Loucy (cell line): ENCODE results near the gene B9D2.

ENCODE experiments used
- H2AFZ ChIP-seq: fragments of 200-600 bp; sonication (generic); 2 replicates; pipeline ENCODE4 v1.6.0; 2016; ENCODE audit warnings: antibody characterized with exemption, mild to moderate bottlenecking, low read length, moderate library complexity
- H3F3A ChIP-seq: fragments of 200-600 bp; 2 replicates; pipeline ENCODE4 v1.6.0; 2016; ENCODE audit warnings: antibody characterized with exemption, low read depth, mild to moderate bottlenecking
- H3K27me3 ChIP-seq: fragments of 200-600 bp; sonication (generic); 2 replicates; pipeline ENCODE4 v1.6.1; 2014; ENCODE audit warnings: low read length, mild to moderate bottlenecking; ENCODE audit not compliant: insufficient read depth, poor library complexity, severe bottlenecking
- H3K36me3 ChIP-seq: fragments of 200-600 bp; sonication (generic); 2 replicates; pipeline ENCODE4 v1.6.1; 2016; ENCODE audit warnings: low read length; ENCODE audit not compliant: insufficient read depth
- H3K4me1 ChIP-seq: fragments of 200-600 bp; sonication (generic); 2 replicates; pipeline ENCODE4 v1.5.1; 2014; ENCODE audit warnings: low read length, mild to moderate bottlenecking; ENCODE audit not compliant: insufficient read depth, poor library complexity, severe bottlenecking
- H3K4me2 ChIP-seq: fragments of 200-600 bp; sonication (generic); 2 replicates; pipeline ENCODE4 v1.6.0; 2014; ENCODE audit warnings: antibody characterized with exemption, low read length, low read depth, mild to moderate bottlenecking; ENCODE audit not compliant: poor library complexity, severe bottlenecking
- H3K4me3 ChIP-seq: fragments of 200-600 bp; sonication (generic); 2 replicates; pipeline ENCODE4 v1.5.1; 2014; ENCODE audit warnings: low read length, mild to moderate bottlenecking, mixed read lengths; ENCODE audit not compliant: poor library complexity, severe bottlenecking
- H3K79me2 ChIP-seq: fragments of 200-600 bp; sonication (generic); 2 replicates; pipeline ENCODE4 v1.6.1; 2014; ENCODE audit warnings: low read length; ENCODE audit not compliant: insufficient read depth
- H3K9ac ChIP-seq: fragments of 200-600 bp; sonication (generic); 2 replicates; pipeline ENCODE4 v1.6.0; 2014; ENCODE audit warnings: mild to moderate bottlenecking, low read depth, low read length, moderate library complexity; ENCODE audit not compliant: poor library complexity, severe bottlenecking
- H3K9me2 ChIP-seq: fragments of 200-600 bp; sonication (generic); replicated peaks from 2 replicates; pipeline ENCODE4 v1.6.1; 2016; ENCODE audit warnings: low read depth, low read length, mixed read lengths
- H3K9me3 ChIP-seq: fragments of 200-600 bp; sonication (generic); 2 replicates; pipeline ENCODE4 v1.6.1; 2014; ENCODE audit warnings: mild to moderate bottlenecking, antibody characterized with exemption, low read length, low read depth; ENCODE audit not compliant: insufficient read depth
- H4K20me1 ChIP-seq: fragments of 200-600 bp; sonication (generic); 2 replicates; pipeline ENCODE4 v1.6.0; 2014; ENCODE audit warnings: antibody characterized with exemption, low read length, mild to moderate bottlenecking; ENCODE audit not compliant: insufficient read depth, poor library complexity, severe bottlenecking
- EZH2phosphoT487 ChIP-seq: fragments of 200-600 bp; IDR thresholded peaks from 2 replicates; pipeline ENCODE4 v1.6.1; 2018; ENCODE audit warnings: antibody characterized with exemption, mild to moderate bottlenecking, moderate library complexity, borderline replicate concordance
- TF ChIP-seq, protein P1 (sequence below): fragments of 200-600 bp; sonication (generic); conservative IDR thresholded peaks from 2 replicates; pipeline ENCODE4 v1.5.1; 2014; ENCODE audit warnings: mild to moderate bottlenecking, antibody characterized with exemption, low read length

B9D2 gene

DNA sequence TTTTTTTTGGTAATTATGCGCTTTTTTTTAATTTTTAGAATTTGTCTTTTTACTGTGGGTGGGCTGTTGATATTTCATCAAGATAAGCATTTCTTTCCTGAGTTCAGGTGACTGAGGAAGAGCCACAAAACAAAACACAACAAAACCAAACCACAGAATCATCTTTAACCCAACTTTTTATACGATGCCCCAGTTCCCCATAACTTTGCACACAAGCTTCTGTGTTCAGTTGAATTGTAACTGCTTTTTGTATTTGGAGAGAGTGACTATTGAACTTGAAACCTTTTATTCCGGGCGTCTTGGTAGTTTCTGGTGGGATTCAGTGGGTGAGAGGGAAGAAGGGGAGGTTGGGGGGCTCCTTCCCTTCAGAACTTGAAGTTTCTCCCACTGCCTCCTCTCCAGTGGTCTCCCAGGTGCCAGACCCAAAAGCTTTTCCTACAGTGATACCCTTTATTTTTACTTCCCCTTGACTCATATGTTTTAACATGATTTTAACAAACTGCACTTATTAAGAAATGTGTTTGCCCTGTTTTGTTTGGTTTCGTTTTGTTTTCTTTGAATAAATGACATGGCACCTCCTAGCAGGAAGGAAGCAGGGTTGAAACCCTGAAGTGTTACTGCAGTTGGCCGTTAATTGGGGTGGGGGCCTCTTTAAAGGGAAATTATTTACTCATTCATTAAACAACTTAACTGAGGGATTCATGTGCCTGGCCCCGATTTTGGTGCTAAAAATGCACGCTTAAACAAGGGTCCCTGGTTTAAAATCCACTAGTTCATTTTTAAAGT is 56.7 kb downstream of the B9D2 start:
- H3K9me3 ChIP-seq, result no peaks in the 10 kb centered on the region
- H3K4me3 ChIP-seq, result peak overlapping the region; percentile 46
- H3K27me3 ChIP-seq, result no peaks in the 10 kb centered on the region
- H3K4me1 ChIP-seq, result peaks cover 43% of the 10 kb centered on the region
- TF ChIP-seq, protein P1, sequence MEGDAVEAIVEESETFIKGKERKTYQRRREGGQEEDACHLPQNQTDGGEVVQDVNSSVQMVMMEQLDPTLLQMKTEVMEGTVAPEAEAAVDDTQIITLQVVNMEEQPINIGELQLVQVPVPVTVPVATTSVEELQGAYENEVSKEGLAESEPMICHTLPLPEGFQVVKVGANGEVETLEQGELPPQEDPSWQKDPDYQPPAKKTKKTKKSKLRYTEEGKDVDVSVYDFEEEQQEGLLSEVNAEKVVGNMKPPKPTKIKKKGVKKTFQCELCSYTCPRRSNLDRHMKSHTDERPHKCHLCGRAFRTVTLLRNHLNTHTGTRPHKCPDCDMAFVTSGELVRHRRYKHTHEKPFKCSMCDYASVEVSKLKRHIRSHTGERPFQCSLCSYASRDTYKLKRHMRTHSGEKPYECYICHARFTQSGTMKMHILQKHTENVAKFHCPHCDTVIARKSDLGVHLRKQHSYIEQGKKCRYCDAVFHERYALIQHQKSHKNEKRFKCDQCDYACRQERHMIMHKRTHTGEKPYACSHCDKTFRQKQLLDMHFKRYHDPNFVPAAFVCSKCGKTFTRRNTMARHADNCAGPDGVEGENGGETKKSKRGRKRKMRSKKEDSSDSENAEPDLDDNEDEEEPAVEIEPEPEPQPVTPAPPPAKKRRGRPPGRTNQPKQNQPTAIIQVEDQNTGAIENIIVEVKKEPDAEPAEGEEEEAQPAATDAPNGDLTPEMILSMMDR, result no peak
- TF ChIP-seq EZH2phosphoT487, result no peak
- H2AFZ ChIP-seq, result no peak overlapping the region
- peak overlapping the region; percentile 68 for H3K4me2 ChIP-seq
- H3F3A ChIP-seq, result peaks cover 6% of the 10 kb centered on the region; the same call in 1 of the 2 replicates
- H3K9me2 ChIP-seq, result no peaks in the 10 kb centered on the region
- peak overlapping the region; percentile 59 for H3K9ac ChIP-seq
- H4K20me1 ChIP-seq, result peaks cover 27% of the 10 kb centered on the region
- H3K36me3 ChIP-seq, result peaks cover 58% of the 10 kb centered on the region
- H3K79me2 ChIP-seq, result peaks cover 27% of the 10 kb centered on the region

DNA sequence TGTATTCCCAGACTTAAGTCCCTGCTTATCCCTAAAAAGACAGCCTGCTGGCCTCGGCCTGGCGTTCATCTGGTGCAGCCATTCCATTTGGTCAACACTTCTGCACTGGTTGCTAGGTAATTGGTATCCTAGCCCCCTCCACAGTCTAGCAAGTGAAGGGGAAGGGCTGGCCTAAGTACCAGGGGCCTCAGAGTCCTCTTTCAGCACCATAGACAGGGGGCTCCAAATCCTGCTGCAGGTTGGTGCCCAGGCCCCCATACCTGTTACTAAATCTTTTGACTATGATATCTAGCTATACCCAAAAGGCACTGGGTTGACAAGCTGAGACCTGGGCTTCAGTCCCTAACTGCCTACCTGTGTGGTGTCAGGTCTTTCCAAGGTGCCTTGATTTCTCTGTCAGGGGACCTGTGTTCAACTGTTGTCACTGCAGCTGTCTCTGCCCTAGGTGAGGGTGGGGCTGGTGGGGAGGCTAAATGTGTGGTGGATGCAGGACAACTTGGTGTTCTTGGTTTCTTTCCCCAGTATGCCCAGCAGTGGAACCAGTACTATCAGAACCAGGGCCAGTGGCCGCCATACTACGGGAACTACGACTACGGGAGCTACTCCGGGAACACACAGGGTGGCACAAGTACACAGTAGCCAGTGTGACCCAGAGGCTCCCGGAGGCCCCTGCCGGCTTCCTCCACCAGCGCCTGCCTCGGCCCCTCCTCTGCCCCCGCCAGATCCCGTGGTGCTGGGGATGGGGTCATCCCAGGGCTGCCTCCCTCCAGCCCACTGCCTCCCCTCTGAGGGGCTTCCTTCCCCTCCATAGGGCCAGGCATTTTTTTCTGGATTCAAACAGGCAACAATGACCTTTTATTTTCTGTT is 57.8 kb downstream of the B9D2 start:
- Histone ChIP-seq H3K9me2 (no peaks in the 10 kb centered on the region), H3F3A (peaks cover 6% of the 10 kb centered on the region; the same call in 1 of the 2 replicates), H3K4me3 (no peak overlapping the region), H3K9ac (peak overlapping the region; percentile 59), H3K79me2 (peaks cover 16% of the 10 kb centered on the region), H4K20me1 (peaks cover 32% of the 10 kb centered on the region), H3K36me3 (peaks cover 69% of the 10 kb centered on the region), H3K27me3 (no peaks in the 10 kb centered on the region), H2AFZ (no peak overlapping the region), H3K9me3 (no peaks in the 10 kb centered on the region), H3K4me2 (peak overlapping the region; percentile 68), H3K4me1 (peaks cover 41% of the 10 kb centered on the region)
- TF ChIP-seq EZH2phosphoT487, result no peak
- TF ChIP-seq, protein P1, result no peak

DNA sequence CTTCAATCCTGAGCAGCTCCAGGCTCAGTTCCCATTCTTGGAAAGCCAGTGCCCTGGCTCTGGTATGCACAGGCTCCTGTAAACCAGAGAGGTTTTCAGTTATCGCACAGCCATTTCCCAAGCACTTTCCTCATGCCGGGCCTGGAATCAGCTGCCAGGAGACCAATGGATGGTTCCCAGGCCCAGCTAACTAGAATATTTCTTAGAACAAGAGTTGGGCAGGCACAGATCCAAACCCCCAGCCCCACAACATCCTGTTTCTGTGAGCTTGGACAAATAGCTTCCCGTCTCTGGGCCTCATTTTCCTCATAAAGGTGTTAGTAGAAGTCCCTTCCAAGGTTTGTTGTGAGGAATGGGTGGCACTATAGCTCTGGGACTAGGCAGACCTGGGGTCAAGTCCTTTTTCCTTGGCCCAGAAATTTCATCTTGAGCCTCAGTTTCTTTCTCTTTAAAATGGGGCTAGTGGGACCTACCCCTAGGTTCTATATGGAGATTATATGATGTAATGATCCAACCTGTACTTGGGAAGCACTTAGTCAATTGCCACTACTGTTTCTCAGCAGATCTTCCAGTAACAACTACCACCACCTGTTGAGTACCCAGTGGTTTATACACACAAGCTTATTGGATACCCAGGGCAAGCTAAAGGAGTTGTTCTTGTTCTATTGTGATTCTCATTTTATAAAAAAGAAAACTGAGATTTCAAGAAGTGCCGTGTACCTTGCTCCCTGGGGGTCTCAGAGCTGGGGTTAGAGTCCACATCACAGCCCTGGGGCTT is 59.1 kb downstream of the B9D2 start:
- Histone ChIP-seq H4K20me1 (peaks cover 38% of the 10 kb centered on the region), H3K36me3 (peaks cover 82% of the 10 kb centered on the region), H3K9me2 (no peaks in the 10 kb centered on the region), H3K4me3 (no peak overlapping the region), H3K79me2 (peaks cover 7% of the 10 kb centered on the region; the same call in 1 of the 2 replicates), H3K27me3 (no peaks in the 10 kb centered on the region), H3K9me3 (no peaks in the 10 kb centered on the region), H3K9ac (no peak overlapping the region), H3K4me2 (no peak overlapping the region), H3F3A (peaks cover 6% of the 10 kb centered on the region; the same call in 1 of the 2 replicates), H3K4me1 (peaks cover 34% of the 10 kb centered on the region), H2AFZ (no peak overlapping the region)
- TF ChIP-seq EZH2phosphoT487, result no peak
- TF ChIP-seq, protein P1, result no peak
